NCI-H146 (cell line): ENCODE measurements around the gene AKT3.
"Not testable (repeated sequence)": the region's sequence is repeated elsewhere in the genome, so short reads cannot be mapped to it uniquely, and the experiment has no call there.

Experiments
- DNase-seq: peaks from one replicate; lab custom pipeline; 2025; lab: John Stamatoyannopoulos, UW

Gene AKT3

GRCh38 chr1:243693800-243694199 lies 156.2 kb downstream of the AKT3 start:
- DNase-seq, result no peak

GRCh38 chr1:243686159-243686558 lies 163.9 kb downstream of the AKT3 start:
- no peak for DNase-seq

GRCh38 chr1:243680860-243681259 lies 169.2 kb downstream of the AKT3 start:
- no peak for DNase-seq

- no peak for DNase-seq
Measured at GRCh38 chr1:243672539-243673074, 177.4 kb downstream of the AKT3 start.

- DNase-seq, result no peak
Measured at GRCh38 chr1:243667591-243667990, 182.5 kb downstream of the AKT3 start.

- DNase-seq, result no peak
Measured at GRCh38 chr1:243667133-243667532, 182.9 kb downstream of the AKT3 start.

- DNase-seq, result no peak
Measured at GRCh38 chr1:243663651-243664050, 186.4 kb downstream of the AKT3 start.

- not testable (repeated sequence) for DNase-seq
Measured at GRCh38 chr1:243662169-243662568, 187.9 kb downstream of the AKT3 start.

GRCh38 chr1:243658594-243659105 lies 191.4 kb downstream of the AKT3 start:
- no peak for DNase-seq

- no peak for DNase-seq
Measured at GRCh38 chr1:243657793-243658192, 192.2 kb downstream of the AKT3 start.

- DNase-seq, result not testable (repeated sequence)
Measured at GRCh38 chr1:243649530-243649929, 200.5 kb downstream of the AKT3 start.

GRCh38 chr1:243646841-243647240 lies 203.2 kb downstream of the AKT3 start:
- no peak for DNase-seq

- DNase-seq, result no peak
Measured at GRCh38 chr1:243645281-243645680, 204.8 kb downstream of the AKT3 start.

GRCh38 chr1:243642936-243643335 lies 207.1 kb downstream of the AKT3 start:
- DNase-seq, result no peak

GRCh38 chr1:243639027-243639658 lies 210.9 kb downstream of the AKT3 start:
- DNase-seq, result no peak

- DNase-seq, result no peak
Measured at GRCh38 chr1:243638186-243638585, 211.9 kb downstream of the AKT3 start.

GRCh38 chr1:243628476-243628907 lies 221.6 kb downstream of the AKT3 start:
- DNase-seq, result peak; percentile 33

- DNase-seq, result no peak
Measured at GRCh38 chr1:243623841-243624240, 226.2 kb downstream of the AKT3 start.

- DNase-seq, result no peak
Measured at GRCh38 chr1:243621973-243622372, 228.1 kb downstream of the AKT3 start.

GRCh38 chr1:243620096-243620495 lies 229.9 kb downstream of the AKT3 start:
- no peak for DNase-seq

GRCh38 chr1:243609698-243610097 lies 240.3 kb downstream of the AKT3 start:
- no peak for DNase-seq

GRCh38 chr1:243605604-243606003 lies 244.4 kb downstream of the AKT3 start:
- no peak for DNase-seq

- DNase-seq, result no peak
Measured at GRCh38 chr1:243601720-243602119, 248.3 kb downstream of the AKT3 start.

GRCh38 chr1:243598433-243598832 lies 251.6 kb downstream of the AKT3 start:
- DNase-seq, result no peak
